ENCODE data around the gene EVC2. TPM values are rescaled to one million over a fixed set of nuclear protein-coding genes. Genes with fewer than 3 reads are reported as not detected.
A peak's percentile ranks its signal among the peaks of the same experiment; 100 is the strongest.

Gene EVC2
- total and polyA plus RNA-seq, 2 donors = 1.7 to 2.2 TPM

GRCh38 chr4:5753766-5754528 is 45.6 kb upstream of the EVC2 start:
- WGBS = 88% methylated on average over 19 of the region's 19 CpGs
- Histone ChIP-seq H3K9me3 (ENCODE audit: control insufficient read depth in 2 of 2, insufficient read depth in 1 of 2, low read length in 1 of 2) (no peaks in the 10 kb centered on the region), H3K4me1 (ENCODE audit: control insufficient read depth in 2 of 2, insufficient read depth in 2 of 2, low read length in 2 of 2) (no peaks in the 10 kb centered on the region), H3K4me3 (ENCODE audit: low read length in 2 of 2) (no peak overlapping the region), H3K36me3 (ENCODE audit: control insufficient read depth in 2 of 2, insufficient read depth in 2 of 2, low read length in 1 of 2) (no peaks in the 10 kb centered on the region), H3K27ac (ENCODE audit: low read depth in 1 of 2, low read length in 1 of 2) (no peak overlapping the region), H3K27me3 (ENCODE audit: control insufficient read depth in 2 of 2, insufficient read depth in 1 of 2, low read length in 1 of 2) (no peaks in the 10 kb centered on the region)
- DNase-seq (ENCODE audit: low read depth in 6 of 9, low spot score in 9 of 9) = no peak

- DNase-seq (ENCODE audit: low read depth in 6 of 9, low spot score in 9 of 9) = no peak
- Histone ChIP-seq H3K27me3 (ENCODE audit: control insufficient read depth in 2 of 2, insufficient read depth in 1 of 2, low read length in 1 of 2) (no peaks in the 10 kb centered on the region), H3K4me1 (ENCODE audit: control insufficient read depth in 2 of 2, insufficient read depth in 2 of 2, low read length in 2 of 2) (no peaks in the 10 kb centered on the region), H3K36me3 (ENCODE audit: control insufficient read depth in 2 of 2, insufficient read depth in 2 of 2, low read length in 1 of 2) (no peaks in the 10 kb centered on the region), H3K27ac (ENCODE audit: low read depth in 1 of 2, low read length in 1 of 2) (no peak overlapping the region), H3K9me3 (ENCODE audit: control insufficient read depth in 2 of 2, insufficient read depth in 1 of 2, low read length in 1 of 2) (no peaks in the 10 kb centered on the region), H3K4me3 (ENCODE audit: low read length in 2 of 2) (no peak overlapping the region)
- WGBS = 94% methylated on average over 7 of the region's 7 CpGs
These were observed 45.0 kb upstream of the EVC2 start for GRCh38 chr4:5753366-5753765.

GRCh38 chr4:5752376-5753184 is 44.2 kb upstream of the EVC2 start:
- Histone ChIP-seq H3K4me3 (ENCODE audit: low read length in 2 of 2) (no peak overlapping the region), H3K36me3 (ENCODE audit: control insufficient read depth in 2 of 2, insufficient read depth in 2 of 2, low read length in 1 of 2) (no peaks in the 10 kb centered on the region), H3K4me1 (ENCODE audit: control insufficient read depth in 2 of 2, insufficient read depth in 2 of 2, low read length in 2 of 2) (no peaks in the 10 kb centered on the region), H3K27me3 (ENCODE audit: control insufficient read depth in 2 of 2, insufficient read depth in 1 of 2, low read length in 1 of 2) (no peaks in the 10 kb centered on the region), H3K27ac (ENCODE audit: low read depth in 1 of 2, low read length in 1 of 2) (no peak overlapping the region), H3K9me3 (ENCODE audit: control insufficient read depth in 2 of 2, insufficient read depth in 1 of 2, low read length in 1 of 2) (no peaks in the 10 kb centered on the region)
- no peak for DNase-seq (ENCODE audit: low read depth in 6 of 9, low spot score in 9 of 9)
- WGBS = 89% methylated on average over 26 of the region's 26 CpGs

DNA sequence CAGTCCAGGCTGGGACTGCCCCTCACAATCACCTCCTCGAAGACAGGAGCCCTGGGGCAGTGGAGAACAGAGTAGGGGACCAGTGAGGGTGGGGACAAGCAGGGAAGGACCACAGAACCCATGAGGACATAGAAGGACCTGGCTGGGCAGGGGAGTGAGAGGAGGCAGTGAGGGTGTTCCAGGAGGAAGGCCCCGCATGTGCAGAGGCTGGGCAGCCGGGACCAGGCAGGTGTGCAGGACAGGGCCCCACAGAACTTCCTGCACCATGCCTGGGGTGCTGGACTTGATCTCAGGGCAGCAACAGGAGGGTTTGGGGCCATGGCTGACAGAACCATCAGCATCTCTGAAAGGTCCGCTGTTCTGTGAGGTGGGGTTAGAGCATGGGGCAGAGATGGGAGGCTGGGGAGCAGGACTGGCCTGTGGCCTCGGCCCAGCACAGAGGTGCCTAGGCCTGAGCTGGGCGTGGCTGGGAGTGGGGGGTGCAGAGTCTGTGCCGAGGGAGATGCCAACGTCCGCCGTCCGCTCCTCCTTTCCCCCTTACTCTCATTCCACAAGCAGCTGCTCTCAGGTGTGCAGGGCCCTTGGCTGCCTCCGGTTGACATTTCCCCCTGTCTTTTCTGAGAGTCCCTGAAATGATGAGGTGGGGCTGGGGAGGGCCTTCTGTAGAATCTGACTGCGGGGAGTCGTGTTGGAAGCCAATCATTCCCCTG is 43.5 kb upstream of the EVC2 start:
- 79% methylated on average over 14 of the region's 14 CpGs for WGBS
- H3K36me3 ChIP-seq (ENCODE audit: control insufficient read depth in 2 of 2, insufficient read depth in 2 of 2, low read length in 1 of 2) = no peaks in the 10 kb centered on the region
- no peaks in the 10 kb centered on the region for H3K27me3 ChIP-seq (ENCODE audit: control insufficient read depth in 2 of 2, insufficient read depth in 1 of 2, low read length in 1 of 2)
- H3K27ac ChIP-seq (ENCODE audit: low read depth in 1 of 2, low read length in 1 of 2) = no peak overlapping the region
- no peak for DNase-seq (ENCODE audit: low read depth in 6 of 9, low spot score in 9 of 9)
- no peaks in the 10 kb centered on the region for H3K9me3 ChIP-seq (ENCODE audit: control insufficient read depth in 2 of 2, insufficient read depth in 1 of 2, low read length in 1 of 2)
- no peak overlapping the region for H3K4me3 ChIP-seq (ENCODE audit: low read length in 2 of 2)
- H3K4me1 ChIP-seq (ENCODE audit: control insufficient read depth in 2 of 2, insufficient read depth in 2 of 2, low read length in 2 of 2) = no peaks in the 10 kb centered on the region

- H3K36me3 ChIP-seq (ENCODE audit: control insufficient read depth in 2 of 2, insufficient read depth in 2 of 2, low read length in 1 of 2) = no peaks in the 10 kb centered on the region
- DNase-seq (ENCODE audit: low read depth in 6 of 9, low spot score in 9 of 9) = no peak
- no peaks in the 10 kb centered on the region for H3K27me3 ChIP-seq (ENCODE audit: control insufficient read depth in 2 of 2, insufficient read depth in 1 of 2, low read length in 1 of 2)
- no peak overlapping the region for H3K27ac ChIP-seq (ENCODE audit: low read depth in 1 of 2, low read length in 1 of 2)
- no peak overlapping the region for H3K4me3 ChIP-seq (ENCODE audit: low read length in 2 of 2)
- no peaks in the 10 kb centered on the region for H3K9me3 ChIP-seq (ENCODE audit: control insufficient read depth in 2 of 2, insufficient read depth in 1 of 2, low read length in 1 of 2)
- whole genome bisulfite sequencing = 90% methylated on average over 17 of the region's 17 CpGs
- no peaks in the 10 kb centered on the region for H3K4me1 ChIP-seq (ENCODE audit: control insufficient read depth in 2 of 2, insufficient read depth in 2 of 2, low read length in 2 of 2)
These were observed 42.7 kb upstream of the EVC2 start for GRCh38 chr4:5750946-5751665.

DNA sequence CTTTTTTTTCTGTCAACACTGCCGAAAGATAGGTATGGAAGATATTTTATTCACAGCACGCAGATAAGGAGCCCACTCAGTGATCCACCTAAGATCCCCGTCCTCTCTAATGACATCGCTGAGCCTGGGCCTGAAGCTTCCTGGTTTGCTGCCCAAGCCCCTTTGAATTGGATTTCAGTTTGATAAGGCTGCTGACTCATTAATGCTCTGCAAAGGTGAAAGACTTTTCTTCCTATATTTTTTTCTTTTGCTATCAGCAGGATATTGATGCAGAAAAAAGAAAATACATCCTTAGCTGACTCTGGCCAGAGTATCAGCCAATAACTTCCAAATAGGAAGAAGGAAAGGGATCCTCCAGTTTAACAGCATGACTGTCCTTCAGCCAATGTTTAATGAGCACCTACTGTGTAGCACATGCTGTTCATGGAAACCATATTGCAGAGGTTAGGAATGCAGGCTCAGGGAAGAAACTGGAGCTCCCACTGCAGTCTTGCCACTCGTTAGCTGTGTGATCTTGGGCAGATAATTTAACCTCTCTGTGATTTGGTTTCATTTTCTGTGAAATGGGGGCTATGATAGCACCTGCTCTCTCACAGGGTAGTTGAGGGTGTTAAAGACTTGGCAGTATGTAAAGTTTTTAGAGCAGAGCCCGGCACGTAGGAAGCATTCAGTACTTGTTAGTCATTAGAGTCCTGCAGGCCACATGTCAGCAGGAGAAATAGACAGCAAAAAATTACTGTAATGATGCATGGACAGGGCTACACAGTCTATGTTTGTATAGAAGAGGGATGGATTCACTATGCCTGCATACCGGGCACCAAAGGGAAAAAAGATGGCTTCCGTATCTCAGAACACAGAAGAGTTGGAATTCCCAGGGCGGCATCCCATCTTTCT is 41.9 kb upstream of the EVC2 start:
- Histone ChIP-seq H3K36me3 (ENCODE audit: control insufficient read depth in 2 of 2, insufficient read depth in 2 of 2, low read length in 1 of 2) (no peaks in the 10 kb centered on the region), H3K27me3 (ENCODE audit: control insufficient read depth in 2 of 2, insufficient read depth in 1 of 2, low read length in 1 of 2) (no peaks in the 10 kb centered on the region), H3K4me1 (ENCODE audit: control insufficient read depth in 2 of 2, insufficient read depth in 2 of 2, low read length in 2 of 2) (no peaks in the 10 kb centered on the region), H3K9me3 (ENCODE audit: control insufficient read depth in 2 of 2, insufficient read depth in 1 of 2, low read length in 1 of 2) (no peaks in the 10 kb centered on the region), H3K4me3 (ENCODE audit: low read length in 2 of 2) (no peak overlapping the region), H3K27ac (ENCODE audit: low read depth in 1 of 2, low read length in 1 of 2) (no peak overlapping the region)
- WGBS = 95% methylated on average over 10 of the region's 10 CpGs
- no peak for DNase-seq (ENCODE audit: low read depth in 6 of 9, low spot score in 9 of 9)

GRCh38 chr4:5749568-5749967 is 41.2 kb upstream of the EVC2 start:
- DNase-seq (ENCODE audit: low read depth in 6 of 9, low spot score in 9 of 9) = no peak
- no peaks in the 10 kb centered on the region for H3K4me1 ChIP-seq (ENCODE audit: control insufficient read depth in 2 of 2, insufficient read depth in 2 of 2, low read length in 2 of 2)
- WGBS = 93% methylated on average over 9 of the region's 9 CpGs

DNA sequence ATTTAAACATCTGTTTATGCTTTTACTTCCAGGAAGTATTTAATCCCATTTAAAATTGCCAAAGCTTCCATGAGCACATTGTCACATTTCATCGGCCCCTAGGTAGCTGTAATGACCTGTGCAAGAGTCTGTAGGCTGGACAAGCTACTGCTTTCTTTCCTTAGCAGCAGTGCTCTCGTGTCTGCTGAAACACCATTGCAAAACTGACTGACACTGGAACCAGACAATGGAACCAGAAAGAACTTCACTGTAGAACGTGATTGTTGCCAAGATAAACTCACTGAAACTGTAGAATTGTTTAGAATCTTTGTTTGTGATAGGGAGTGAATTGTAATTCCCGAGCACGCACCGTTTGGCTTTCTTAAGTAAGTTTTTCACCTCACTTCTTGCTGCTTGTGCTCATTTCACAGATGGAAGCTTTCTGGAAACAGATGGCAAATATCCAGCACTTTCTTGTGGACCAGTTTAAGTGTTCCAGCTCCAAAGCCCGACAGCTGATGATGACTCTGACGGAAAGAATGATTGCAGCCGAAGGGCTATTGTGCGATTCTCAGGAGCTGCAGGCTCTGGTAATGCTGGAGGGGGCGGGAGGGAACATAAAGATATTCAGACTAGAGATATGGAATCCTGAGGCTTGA is 39.5 kb upstream of the EVC2 start:
- WGBS = 75% methylated on average over 11 of the region's 11 CpGs
- DNase-seq (ENCODE audit: low read depth in 6 of 9, low spot score in 9 of 9) = peak in 1 of 9 donors; percentile 4
- no peaks in the 10 kb centered on the region for H3K36me3 ChIP-seq (ENCODE audit: control insufficient read depth in 2 of 2, insufficient read depth in 2 of 2, low read length in 1 of 2)
- H3K27me3 ChIP-seq (ENCODE audit: control insufficient read depth in 2 of 2, insufficient read depth in 1 of 2, low read length in 1 of 2) = no peaks in the 10 kb centered on the region
- H3K27ac ChIP-seq (ENCODE audit: low read depth in 1 of 2, low read length in 1 of 2) = no peak overlapping the region
- no peaks in the 10 kb centered on the region for H3K4me1 ChIP-seq (ENCODE audit: control insufficient read depth in 2 of 2, insufficient read depth in 2 of 2, low read length in 2 of 2)
- no peak overlapping the region for H3K4me3 ChIP-seq (ENCODE audit: low read length in 2 of 2)
- H3K9me3 ChIP-seq (ENCODE audit: control insufficient read depth in 2 of 2, insufficient read depth in 1 of 2, low read length in 1 of 2) = no peaks in the 10 kb centered on the region

More at GRCh38 chr4:5749568-5749967, 41.2 kb upstream of the EVC2 start:
- Histone ChIP-seq H3K27ac (ENCODE audit: low read depth in 1 of 2, low read length in 1 of 2) (no peak overlapping the region), H3K4me3 (ENCODE audit: low read length in 2 of 2) (no peak overlapping the region), H3K9me3 (ENCODE audit: control insufficient read depth in 2 of 2, insufficient read depth in 1 of 2, low read length in 1 of 2) (no peaks in the 10 kb centered on the region), H3K27me3 (ENCODE audit: control insufficient read depth in 2 of 2, insufficient read depth in 1 of 2, low read length in 1 of 2) (no peaks in the 10 kb centered on the region), H3K36me3 (ENCODE audit: control insufficient read depth in 2 of 2, insufficient read depth in 2 of 2, low read length in 1 of 2) (no peaks in the 10 kb centered on the region)
